ENCODE measurements around the gene SMPD3.
A peak's percentile ranks its signal among the peaks of the same experiment; 100 is the strongest.

Gene SMPD3

DNA sequence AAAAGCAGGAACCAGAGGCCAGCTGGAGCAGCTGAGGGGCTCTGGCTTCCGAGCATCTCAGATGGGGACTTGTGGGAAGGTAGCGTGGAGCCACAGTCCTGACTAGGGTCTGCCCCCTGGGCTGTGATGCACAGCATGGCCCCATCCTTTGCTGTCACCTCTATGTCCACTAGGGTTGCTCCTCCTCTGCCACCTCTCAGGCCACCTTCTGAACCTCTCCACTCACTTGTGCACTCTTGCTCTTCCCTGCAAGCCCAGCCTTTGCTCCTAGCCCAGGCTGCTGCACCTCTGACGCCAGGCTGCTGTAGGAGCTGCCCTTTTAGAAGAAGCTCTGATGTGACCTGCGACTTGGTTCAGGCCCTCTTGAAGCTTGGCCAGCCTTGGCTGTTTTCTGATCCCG, 24.3 kb upstream of the SMPD3 start:
- no peak for DNase-seq (ENCODE audit: low spot score)

DNA sequence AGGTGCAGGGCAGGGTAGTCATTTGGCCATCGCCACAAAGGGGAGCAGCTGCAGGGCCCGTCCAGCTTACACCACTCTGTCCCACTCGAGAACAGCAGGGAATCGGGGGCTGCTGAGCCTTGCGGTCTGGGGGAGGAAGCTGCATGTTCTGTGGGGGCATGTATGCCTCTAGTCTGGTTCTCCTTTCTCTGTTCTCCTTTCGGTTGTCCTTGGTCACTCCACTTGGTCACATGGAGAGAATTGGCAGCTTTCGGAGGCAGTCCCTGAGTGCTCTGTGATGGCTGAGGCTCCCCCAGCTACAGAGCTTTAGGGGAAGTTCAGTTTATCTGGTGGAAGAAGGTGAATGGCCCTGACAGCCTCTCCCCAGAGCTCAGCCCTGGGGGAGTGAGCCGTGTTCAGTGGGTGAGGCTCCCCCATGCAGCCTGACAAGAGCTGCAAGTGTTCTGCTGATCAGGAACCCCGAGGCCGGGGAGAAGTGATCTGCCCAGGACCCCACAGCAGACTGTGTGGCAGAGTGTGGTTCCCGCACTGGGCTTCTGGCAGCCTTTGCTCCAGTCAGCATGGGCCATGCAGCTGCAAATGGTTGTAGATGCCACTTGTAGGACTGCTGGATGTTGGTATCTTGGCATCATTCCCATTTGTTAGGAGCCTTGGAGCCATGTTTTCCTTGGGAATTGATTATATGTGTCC, 22.3 kb upstream of the SMPD3 start:
- no peak for DNase-seq (ENCODE audit: low spot score)

DNA sequence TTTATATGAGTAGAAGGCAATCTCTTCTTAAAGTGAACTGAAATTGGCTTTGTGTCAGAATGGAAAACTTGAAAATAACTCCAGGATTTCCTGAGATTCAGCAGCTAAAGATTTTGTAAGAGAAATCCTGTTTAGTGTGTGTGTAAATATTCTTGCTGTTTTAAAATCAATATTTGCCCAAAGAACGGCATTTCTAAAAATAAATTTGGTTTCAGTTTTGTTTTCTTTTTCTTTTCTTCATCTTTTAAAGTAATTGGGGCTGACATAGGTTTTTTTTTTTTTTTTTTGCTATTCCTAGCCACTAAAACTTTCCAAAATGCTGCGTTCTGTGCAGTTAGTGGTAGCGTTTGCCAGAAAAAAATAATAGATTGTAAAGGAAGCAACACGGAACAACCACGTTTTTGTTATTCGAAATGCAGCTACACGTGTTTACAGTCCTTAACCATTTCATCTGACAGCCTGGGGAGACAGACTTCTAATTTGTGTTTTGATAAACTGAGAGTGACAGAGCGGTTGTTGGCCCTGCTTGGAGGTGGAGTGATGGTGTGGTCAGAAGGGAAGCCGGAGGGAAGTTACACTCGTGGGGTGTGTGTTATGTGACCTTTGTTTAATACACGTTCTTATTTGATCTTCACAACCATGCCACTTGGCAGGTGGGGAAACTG, 21.6 kb upstream of the SMPD3 start:
- DNase-seq (ENCODE audit: low spot score), result no peak

DNA sequence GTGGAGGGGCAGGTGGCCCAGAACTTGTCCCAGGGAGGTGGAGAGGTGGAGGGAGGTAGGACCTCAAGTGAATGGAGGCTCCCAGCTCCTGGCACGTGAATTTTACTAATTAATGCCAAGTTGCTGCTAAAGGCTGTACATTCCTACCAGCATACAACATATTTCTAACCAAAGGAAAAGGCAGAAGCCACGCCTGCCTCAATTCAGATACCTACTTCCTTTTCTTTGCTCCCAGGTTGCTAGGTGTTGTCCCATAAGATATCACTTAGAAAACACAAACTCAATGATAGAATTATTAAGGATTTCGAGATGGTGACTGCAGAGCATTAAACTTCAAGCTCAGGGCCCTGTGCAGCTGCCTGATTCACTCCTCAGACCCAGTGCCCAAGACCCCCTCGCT, 20.5 kb upstream of the SMPD3 start:
- DNase-seq (ENCODE audit: low spot score), result no peak

DNA sequence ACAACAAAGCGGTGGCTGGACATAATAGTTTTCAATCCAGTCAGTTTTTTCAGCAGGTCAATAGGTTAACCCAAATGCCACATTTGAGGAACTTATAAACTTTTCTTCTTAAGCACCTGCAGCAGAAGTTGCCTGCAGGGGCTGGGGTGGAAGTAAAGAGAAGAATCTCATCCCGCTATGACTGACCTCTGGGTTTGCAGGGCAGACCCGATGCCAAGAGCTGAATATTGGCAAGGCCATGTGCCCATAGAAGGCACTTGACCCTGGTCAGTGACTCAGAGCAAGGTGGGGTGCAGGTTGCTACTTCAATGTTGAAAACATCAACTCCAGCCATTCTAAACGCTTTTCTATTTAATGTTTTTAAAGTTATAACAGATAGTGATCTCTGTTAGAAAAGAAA, 17.9 kb upstream of the SMPD3 start:
- no peak for DNase-seq (ENCODE audit: low spot score)

DNA sequence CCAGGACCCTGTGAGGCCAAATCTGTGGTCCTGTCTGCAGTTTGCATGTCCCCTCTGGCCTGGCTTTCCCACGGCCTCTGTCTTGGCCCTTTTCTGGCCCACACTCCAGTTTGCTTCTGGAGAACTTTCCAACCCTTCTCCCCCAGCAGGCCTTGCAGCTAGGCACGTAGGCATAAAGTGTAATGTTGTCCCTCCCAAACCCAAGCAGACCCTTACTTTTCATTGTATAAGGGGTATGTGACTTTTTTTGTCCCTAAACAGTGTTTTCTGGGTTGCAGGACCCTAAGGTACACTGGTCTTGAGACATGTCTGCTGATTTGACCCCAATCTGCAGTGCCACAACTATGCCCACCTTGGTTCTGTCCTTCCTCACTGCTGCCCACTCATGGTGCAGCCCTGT, 15.6 kb upstream of the SMPD3 start:
- DNase-seq (ENCODE audit: low spot score), result no peak

DNA sequence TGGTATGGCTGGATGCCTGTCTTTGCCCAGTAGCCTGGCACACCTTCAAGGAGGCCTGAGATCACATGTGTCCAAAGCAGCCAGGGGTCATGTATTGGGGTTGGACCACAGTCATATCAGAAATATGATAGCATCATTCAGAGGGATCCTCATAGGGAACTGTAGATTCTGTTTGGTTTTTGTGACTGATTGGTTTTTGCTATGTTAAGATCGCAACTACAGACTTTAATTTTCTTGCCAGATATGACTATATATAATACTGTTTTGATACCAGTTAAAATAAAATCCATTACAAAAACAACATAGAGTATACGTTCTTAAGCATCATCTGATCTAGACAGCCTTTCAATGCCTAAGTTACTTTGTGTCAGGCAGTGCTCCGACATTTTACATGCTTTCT, 11.8 kb upstream of the SMPD3 start:
- no peak for DNase-seq (ENCODE audit: low spot score)

DNA sequence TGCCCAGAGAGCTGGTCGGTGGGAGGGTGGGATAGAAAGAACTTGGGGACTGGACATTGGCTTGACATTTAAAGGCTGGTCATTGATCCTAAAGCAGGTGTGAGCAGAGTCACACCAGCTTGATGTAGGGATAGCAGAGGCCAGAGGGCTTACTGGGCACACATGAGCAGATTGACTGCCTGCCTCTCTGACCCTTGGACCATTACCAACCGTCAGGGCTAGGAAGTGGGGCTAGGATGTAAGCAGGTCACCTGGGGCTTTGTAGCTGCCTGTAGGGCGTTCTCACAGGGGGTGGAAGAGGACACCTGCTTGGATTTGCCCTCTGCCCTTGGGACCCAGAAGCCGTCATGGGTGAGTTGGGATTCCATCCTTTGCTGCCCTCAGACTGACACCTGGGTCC, 11.1 kb upstream of the SMPD3 start:
- no peak for DNase-seq (ENCODE audit: low spot score)

DNA sequence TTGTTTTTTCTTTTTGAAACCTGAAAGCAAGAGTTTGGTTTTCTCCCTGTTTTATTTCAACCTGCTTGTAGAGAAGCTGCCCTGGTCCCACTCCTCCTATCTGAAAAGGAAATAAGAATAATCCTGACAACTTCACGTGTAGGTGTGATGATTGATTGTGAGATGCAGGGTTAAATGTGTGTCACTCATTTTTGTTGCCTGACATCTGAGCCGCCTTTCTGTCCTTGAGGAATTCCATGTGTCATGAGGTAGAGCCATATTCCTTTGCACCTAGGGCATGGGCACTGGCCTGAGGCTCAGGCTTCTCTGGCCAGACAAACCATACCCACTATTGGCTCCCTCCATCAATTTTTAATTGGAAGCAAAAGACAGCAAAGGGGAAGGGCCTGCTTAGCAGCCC, 10.2 kb upstream of the SMPD3 start:
- DNase-seq (ENCODE audit: low spot score), result no peak

DNA sequence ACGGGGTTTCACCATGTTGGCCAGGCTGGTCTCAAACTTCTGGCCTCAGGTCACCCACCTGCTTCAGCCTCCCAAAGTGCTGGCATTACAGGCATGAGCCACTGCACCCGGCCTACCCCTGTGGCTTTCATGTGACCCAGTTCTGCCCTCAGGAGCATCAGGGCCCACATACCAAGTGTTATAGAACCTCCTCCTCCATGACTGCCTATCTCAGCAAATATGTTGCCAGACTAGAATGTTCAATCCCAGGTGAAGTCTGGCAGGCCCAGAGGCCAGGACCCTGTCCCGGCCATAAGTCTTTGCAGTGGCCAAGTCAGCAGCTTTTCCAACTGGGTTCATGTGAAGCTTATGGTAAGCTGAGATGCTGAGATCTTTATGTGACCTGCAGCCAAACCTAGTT, 9.8 kb upstream of the SMPD3 start:
- no peak for DNase-seq (ENCODE audit: low spot score)

DNA sequence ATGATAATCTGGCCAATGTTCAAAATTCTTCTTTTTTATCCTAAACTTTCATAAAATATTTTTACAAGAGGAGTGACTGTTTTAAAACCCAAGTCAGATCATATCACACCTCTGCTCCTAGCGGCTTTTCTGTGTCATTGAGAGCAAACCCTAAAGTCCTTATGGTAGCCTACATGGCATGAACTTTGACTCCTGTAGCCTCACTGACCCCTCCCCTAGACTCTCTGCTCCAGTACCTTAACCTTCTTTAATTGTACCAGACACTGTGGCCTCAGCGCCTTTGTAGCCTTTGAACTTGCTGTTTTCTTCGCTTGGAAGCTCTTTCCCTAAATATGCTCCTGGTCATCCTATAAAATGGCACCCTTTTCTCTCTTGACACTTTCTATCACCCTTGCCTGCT, 7.3 kb upstream of the SMPD3 start:
- DNase-seq (ENCODE audit: low spot score), result no peak

DNA sequence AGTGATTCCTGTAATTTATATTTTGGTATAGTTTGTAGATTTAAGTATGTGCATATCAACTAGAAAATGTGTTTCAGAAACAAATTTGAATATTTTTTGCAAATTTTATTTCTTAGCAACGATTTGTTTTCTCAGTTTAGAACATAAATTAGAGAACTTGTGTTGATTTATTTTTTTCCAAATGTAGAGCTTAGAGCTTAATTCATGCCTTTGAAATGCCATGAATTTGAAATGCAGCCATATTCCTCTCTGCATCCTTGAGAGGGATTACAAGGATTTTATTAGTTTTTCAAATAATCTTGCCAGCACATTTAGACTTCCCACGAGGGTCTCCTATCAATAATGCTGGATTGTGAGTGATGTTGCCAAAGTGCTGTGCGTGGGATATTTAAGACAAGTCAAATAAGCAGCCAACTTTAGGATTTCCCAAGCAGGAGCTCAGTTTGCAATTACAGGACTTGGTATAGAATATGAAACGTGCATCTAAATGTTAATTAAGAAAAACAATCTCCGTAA, 6.7 kb upstream of the SMPD3 start:
- DNase-seq (ENCODE audit: low spot score), result no peak

DNA sequence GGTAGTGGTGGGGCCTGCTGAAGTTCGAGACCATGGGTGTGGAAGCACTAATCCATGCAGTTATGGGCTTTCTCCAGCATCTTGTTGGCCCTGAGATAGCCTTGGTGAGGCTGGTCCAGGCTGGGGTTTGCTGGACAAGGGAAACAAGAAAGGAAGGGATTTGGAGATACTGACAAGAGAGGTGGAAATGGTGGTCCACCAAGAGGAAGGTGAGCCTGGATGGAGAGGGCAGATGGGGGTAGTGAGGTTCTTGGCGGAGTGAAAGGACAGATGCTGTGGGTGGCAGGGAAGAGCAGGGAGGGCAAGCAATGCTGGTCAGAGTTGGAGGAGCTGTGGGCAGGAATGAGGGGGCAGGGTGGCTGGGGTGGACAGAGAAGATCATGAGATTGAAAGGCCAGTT, 5.5 kb upstream of the SMPD3 start:
- no peak for DNase-seq (ENCODE audit: low spot score)

DNA sequence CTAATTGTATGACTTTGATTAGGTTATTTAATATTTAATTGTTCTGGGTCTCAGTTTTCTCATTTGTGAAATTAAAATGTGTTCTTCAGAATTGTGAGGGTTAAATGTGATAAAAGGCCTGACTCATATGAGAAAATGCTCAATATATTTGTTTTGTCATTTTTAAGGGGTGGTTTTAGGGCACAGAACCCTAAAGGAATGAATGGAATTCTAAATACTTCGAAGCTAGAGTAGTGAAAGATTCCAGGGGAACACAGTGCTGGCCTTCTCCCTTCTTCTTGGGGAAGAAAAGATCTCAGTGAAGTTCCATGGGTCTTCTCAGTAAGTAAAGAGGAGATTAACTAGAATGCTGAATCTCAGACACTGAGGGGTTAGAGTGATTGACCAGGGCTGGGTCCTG, 3.9 kb upstream of the SMPD3 start:
- DNase-seq (ENCODE audit: low spot score), result no peak

DNA sequence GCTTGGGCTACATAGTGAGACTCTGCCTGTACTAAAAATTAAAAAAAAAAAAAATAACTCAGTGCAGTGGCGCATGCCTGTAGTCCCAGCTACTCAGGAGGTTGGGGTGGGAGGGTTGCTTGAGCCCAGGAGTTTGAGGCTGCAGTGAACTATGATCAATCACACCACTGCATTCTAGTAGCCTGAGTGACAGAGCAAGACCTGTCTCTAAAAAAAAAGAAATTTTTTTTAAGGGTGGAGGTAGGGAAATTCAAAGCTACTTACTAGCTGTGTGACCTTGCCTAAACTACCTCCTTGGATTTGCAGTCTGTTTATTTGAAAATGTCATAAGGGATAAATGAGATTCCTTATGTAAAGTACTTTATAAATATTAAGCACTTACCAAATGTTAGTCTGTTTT, 3.4 kb upstream of the SMPD3 start:
- no peak for DNase-seq (ENCODE audit: low spot score)

DNA sequence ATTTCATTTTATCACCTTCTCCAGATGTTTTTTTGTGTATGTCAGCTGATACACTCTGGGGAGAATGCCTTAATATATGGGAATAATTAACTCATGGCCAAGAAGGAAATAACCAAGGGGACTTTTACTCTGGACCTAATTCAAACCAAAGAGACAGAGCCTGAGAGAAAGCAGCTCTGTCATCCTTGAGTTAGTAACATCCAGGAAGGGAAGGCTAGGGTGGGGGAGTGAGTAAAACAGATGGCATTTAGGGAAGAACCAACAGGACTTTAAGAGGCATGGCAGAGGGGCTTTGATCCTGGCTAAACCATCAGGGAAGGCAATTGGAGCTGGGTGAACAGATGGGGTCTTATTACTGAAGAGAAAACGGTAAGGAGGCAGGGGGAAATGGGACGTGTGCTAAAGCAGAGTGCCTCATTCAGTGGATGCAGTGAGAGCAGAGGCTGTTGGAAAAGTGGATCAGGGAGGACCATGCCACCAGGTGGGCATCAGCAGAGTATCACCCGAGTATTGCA, 2.5 kb upstream of the SMPD3 start:
- DNase-seq (ENCODE audit: low spot score), result no peak

DNA sequence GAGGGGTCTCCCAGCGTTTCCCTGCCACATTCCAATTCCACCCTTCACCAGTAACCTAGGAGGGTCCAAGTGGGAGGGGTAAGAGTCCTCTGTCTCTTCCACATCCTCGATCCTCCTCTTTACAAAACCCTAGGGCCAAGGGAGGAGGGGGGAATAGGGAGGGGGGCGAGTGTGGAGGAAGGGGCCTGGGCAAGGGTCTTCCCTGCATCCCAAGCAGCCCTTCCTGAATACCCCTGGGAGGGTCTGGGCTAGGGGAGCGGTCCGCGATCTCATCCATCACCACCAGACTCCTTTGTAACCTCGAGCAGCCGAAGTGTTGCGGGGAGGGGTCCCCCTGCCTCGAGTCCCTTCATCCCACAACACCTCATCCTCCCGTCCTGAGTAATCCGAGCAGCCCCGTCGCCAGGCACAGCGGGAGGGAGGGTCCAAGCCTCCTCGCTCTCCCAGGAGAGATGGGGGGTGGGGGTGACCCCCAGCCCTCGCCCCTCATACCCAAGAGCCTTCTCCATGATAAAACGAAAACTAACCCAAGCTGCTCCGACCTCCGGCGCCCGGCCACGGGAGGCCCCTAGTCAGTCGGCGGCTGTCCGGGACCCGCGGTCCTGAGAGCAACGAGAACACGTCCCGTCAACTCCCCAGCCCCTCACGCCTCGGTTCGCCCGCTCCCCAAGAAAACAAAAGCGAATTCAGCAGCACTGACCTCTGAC, 502 bp downstream of the SMPD3 start:
- DNase-seq (ENCODE audit: low spot score), result no peak

DNA sequence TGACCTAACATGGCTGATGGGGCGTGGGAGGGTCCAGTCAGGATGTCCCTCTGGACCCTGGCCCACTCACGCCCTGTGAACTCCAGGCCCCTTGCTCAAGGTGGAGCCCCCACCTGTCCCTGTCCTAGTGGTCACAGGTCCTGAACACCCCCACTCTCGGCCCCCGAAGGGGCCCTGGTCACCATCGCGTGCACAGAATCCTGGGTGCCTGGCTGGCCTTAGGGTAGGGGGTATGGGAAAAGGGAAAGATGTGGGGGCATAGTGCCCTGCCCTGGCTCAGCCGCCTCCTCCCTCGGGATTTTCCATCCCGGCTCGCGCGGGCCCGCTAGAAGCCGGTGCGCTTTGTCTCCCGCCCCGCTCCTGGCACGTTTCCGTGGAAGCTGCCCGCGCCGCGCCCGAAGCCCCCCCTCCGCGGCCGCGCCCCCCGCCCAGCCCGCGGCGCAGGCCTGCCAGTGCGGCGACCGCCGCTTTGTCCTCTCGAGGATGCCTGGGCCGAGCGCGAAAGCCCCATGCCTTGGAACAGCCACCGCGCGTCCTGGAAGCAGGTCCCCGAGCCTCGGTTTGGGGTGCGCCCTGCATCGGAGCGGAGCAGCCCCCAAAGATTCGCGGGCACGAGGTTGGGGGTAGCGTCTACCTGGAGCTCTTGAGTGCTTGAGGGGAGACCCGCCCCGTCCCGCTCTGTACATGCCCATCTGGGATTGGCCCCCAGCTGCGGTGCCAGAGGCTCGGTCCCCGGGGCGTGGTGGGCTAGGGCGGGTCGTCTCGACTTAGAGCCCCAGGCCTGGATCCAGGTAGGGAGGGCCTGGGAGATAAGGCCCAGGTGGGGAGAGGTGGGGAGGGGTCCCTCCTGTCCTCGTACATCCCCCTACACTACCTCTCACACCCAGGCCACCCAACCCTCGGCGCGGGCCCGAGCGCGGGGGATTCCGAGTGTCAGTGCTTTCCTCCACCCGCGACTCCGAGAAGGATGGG, 1.3 kb downstream of the SMPD3 start:
- peak; percentile 1 for DNase-seq (ENCODE audit: low spot score)

DNA sequence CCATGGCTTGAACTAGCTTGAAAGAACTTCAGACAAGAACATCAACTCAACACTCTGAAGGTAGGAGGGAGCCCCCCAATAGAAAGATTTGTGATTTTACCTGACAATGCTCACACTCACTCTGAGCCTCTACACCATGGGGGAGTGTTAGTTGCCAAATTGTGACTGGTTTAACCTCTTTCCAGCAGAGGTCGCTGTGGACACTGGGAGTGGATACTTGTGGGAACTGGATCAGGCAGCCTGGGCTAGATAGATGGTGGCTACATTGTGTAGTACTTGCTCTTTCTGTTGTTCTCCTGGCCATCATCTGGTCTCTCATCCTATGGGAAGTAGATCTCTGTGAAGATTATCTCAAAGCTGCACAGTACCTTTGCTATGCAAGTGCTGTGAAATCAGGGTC, 2.9 kb downstream of the SMPD3 start:
- DNase-seq (ENCODE audit: low spot score), result peak; percentile 81

DNA sequence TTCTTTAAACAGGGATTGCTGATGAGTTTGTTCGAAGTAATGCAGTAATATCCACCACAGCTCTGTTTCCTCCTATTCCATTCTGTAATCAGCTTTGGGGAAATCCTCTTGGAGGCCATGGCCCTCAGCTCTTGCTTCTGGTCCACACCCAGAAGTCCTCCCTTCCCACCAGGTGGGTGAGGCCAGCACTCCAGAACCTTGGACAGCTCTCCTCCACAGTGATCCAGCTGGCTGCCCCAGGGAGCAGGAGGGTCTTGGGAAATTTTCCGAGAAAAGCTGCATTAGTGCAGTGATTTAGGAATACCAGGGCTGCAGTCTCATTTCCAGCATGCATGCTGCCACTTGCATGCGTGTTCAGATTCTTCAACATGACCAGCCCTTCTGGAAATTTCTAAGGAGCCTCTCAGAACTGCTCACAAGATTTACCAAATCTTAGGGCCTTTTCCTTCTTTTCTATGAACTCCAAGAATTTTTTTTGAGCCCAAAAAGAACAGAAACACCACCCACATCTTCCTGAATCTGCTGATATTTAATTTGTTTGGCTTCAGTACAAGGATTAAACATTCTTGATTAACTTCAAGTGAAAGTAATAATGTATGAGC, 4.2 kb downstream of the SMPD3 start:
- no peak for DNase-seq (ENCODE audit: low spot score)

DNA sequence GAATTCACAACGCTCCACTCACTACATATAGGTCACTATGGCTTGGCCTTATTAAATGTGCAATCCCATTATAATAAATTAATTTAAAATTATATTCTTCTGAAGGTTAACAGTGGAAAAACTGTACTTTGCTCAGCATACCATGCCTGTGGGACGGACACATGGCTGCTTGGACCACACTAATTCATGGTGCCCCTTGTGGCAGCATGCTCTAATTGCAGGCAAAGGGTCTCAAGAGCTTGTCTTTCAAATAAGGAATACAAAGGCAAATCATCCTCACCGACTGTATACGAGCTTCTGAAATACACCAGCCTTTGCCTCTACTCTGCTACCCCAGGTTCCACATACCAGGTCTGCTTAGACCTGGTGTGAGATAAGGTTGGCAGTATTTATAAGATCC, 11.7 kb downstream of the SMPD3 start:
- DNase-seq (ENCODE audit: low spot score), result no peak

All from cerebellar cortex (tissue), 1 donor.